AG04450 (cell line): ENCODE measurements around the gene ST14. TPM values are rescaled to one million over a fixed set of nuclear protein-coding genes. Genes with fewer than 3 reads are reported as not detected.

Experiments
- CTCF ChIA-PET: fragments of 300-600, 350-600 bp; formaldehyde crosslinking; extraction: SDS; loops from one replicate; lab custom pipeline; 2022; ENCODE audit warnings: antibody characterized with exemption, inconsistent platforms; lab: Charles Lee
- POLR2A ChIA-PET: fragments of 350-600 bp; formaldehyde crosslinking; extraction: SDS; loops from one replicate; lab custom pipeline; 2021; ENCODE audit warnings: antibody characterized with exemption, inconsistent platforms; lab: Yijun Ruan, JAX
- DNase-seq: peaks from one replicate; pipeline ENCODE4 v3.0.0-alpha.2; 2011; ENCODE audit warnings: low read depth, low spot score
- H3K27ac ChIP-seq: one replicate; pipeline ENCODE4 v1.5.1; 2012; ENCODE audit warnings: low read depth, low read length, control low read depth
- H3K27me3 ChIP-seq: one replicate; pipeline ENCODE4 v1.6.0; 2012; ENCODE audit warnings: low read length; ENCODE audit not compliant: control insufficient read depth, insufficient read depth
- H3K4me3 ChIP-seq: 2 replicates; pipeline ENCODE4 v1.5.1; 2011; ENCODE audit warnings: mild to moderate bottlenecking, low read depth, low read length, control low read depth
- H3K9me3 ChIP-seq: 2 replicates; pipeline ENCODE4 v1.5.1; 2012; ENCODE audit warnings: low read length; ENCODE audit not compliant: control insufficient read depth, insufficient read depth
- polyA plus RNA-seq: library from polyadenylated mRNA; depleted of rRNA; stranded (reverse); fragments of >200 nt; gene quantifications from 2 replicates; pipeline ENCODE4 v1.2.3, GENCODE V29; 2011
- TF ChIP-seq, protein P1 (sequence below): IDR thresholded peaks from 2 replicates; pipeline ENCODE4 v1.5.1; 2011; ENCODE audit warnings: low read depth, low read length, control low read depth, inconsistent platforms

ST14 gene
- polyA plus RNA-seq, 1 experiment = not detected

DNA sequence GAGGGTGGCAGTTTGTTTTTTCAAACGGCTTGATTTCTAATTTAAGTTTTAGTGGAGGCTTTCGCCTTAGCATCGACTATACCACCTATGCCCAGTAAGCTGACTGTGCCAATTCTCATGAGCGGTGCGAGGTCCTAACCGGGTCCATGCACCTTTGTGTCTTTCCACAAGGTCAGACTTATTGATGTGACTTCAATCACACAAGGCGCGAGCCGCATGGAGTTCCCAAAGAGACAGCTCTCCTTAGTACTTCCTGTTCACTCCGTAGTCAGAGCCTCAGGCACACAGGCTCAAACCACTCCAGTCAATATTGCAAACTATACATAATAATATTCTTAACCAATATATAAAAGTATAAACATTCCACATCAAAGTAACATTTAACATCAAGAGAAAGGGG lies 18.2 kb downstream of the ST14 start:
- Histone ChIP-seq H3K9me3 (peaks cover 5% of the 10 kb centered on the region), H3K4me3 (no peak overlapping the region), H3K27me3 (peaks cover 19% of the 10 kb centered on the region), H3K27ac (no peak overlapping the region)
- CTCF ChIA-PET = no interaction called here
- TF ChIP-seq, protein P1, sequence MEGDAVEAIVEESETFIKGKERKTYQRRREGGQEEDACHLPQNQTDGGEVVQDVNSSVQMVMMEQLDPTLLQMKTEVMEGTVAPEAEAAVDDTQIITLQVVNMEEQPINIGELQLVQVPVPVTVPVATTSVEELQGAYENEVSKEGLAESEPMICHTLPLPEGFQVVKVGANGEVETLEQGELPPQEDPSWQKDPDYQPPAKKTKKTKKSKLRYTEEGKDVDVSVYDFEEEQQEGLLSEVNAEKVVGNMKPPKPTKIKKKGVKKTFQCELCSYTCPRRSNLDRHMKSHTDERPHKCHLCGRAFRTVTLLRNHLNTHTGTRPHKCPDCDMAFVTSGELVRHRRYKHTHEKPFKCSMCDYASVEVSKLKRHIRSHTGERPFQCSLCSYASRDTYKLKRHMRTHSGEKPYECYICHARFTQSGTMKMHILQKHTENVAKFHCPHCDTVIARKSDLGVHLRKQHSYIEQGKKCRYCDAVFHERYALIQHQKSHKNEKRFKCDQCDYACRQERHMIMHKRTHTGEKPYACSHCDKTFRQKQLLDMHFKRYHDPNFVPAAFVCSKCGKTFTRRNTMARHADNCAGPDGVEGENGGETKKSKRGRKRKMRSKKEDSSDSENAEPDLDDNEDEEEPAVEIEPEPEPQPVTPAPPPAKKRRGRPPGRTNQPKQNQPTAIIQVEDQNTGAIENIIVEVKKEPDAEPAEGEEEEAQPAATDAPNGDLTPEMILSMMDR = no peak
- POLR2A ChIA-PET = no interaction called here
- DNase-seq = no peak

DNA sequence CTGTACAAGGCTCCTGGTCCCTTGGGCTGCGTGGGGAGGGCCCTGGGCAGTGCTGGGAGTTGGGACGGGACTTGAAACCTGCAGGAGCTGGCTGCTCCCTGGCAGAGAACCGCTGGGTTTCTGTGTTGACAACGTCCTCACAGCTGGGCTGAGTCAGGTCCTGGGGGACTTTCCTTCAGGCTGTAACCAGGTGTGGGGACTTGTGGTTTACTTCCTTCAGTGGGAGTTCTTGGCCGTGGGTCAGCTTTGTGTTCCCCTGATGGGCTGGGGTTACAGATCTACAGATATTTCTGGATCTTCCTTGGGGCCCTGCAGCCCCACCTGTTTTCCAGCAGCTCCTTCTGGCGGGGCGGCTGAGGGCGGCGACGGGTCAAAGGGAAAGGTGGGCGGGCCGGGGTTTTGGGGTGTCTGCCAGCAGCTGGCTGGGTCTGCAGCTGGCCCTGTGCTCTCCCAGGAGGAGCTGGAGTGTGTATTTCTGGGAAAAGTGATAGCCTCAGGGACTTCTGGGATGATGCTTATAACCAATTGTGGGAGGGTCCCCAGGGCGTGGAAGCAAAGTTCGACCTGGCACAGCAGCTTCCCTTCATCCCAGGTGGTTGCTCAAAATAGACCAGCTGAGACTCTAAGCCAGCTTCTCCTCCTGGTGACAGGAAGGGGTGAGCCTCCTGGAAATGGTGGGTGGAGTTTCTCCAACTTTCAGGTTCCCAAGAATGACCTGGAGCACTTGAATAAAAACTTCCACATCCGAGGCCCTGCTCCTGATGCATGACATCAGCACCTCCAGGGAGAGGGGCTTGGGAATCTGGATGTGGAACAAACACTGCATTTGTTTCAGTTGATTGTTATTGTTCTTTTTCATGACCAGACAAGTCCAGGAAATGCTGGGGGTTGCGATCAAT lies 19.1 kb downstream of the ST14 start:
- Histone ChIP-seq H3K9me3 (peaks cover 5% of the 10 kb centered on the region), H3K4me3 (no peak overlapping the region), H3K27ac (no peak overlapping the region), H3K27me3 (peaks cover 19% of the 10 kb centered on the region)
- ChIA-PET POLR2A (no interaction called here), CTCF (no interaction called here)
- DNase-seq = no peak
- TF ChIP-seq, protein P1 = no peak

DNA sequence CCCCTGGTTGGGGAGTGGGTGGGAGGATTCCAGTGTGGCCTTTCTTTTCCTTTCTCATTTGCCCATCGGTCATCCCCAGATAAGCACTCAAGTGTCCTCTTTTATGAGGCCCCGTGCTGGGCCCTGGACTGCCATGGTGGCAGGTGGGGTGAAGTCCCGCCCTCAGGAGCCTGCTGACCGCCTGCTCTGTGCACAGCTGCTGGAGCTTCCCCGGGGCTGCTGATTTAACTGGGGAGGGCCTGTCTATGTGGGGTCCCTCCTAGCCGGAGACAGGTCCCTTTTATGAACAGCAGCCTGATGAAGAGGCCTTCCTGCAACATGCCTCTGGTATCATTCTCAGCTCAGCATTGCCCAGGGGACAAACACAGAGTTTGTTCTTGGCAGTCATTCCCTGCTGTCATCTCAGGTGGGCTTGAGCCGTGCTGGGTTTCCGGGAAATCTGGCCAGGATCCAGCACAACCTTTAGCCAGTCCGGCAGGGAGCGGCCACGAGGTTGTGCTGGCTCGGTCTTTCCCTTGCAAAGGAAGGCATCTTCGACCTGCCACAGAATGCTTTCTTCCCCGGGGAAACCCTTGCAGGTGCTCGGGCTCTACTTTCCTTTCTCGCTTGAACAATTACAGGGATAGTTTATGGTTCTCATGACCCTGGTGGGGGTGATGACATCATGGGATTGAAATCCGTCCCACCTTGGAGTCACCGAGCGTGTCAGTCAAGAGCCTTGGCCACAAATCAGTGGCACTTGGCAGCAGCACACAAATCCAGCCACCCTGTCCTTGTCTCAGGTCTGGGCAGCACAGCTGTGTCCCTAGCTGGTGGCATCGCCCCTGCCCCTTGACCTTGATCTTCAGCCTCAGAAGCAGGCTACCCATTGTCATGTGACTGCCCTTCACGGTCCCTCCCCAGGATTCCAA lies 20.1 kb downstream of the ST14 start:
- Histone ChIP-seq H3K4me3 (no peak overlapping the region), H3K27me3 (peaks cover 19% of the 10 kb centered on the region), H3K27ac (no peak overlapping the region), H3K9me3 (peaks cover 3% of the 10 kb centered on the region)
- POLR2A ChIA-PET = no interaction called here
- no peak for DNase-seq
- CTCF ChIA-PET = no interaction called here
- TF ChIP-seq, protein P1 = no peak

DNA sequence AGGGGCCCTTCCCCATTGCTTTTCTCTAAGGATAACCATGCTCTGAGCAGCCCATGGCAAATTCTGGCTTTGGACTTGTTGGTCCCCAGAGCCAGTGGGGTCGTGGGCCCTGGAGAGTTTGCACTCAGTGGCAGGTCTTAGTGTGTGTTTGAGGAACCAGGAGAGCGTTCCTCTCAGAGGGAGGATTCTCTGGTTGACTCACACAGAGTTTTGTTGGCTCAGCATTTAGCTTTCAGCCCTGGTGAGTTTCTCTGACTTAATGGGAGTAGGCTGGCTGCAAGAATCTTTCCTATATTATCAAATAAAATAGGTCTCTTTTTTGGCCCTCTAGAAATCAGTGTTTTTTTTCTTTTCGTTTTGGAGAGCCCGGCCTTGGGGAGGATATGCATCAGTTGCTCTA lies 20.9 kb downstream of the ST14 start:
- Histone ChIP-seq H3K27ac (no peak overlapping the region), H3K9me3 (no peaks in the 10 kb centered on the region; the same call in 1 of the 2 replicates), H3K4me3 (no peak overlapping the region), H3K27me3 (peaks cover 27% of the 10 kb centered on the region)
- ChIA-PET CTCF (no interaction called here), POLR2A (no interaction called here)
- no peak for DNase-seq
- TF ChIP-seq, protein P1 = no peak
